Neural crest cell (in vitro differentiated cells): Measurements from ENCODE around the gene CLCN3. TPM values are rescaled to one million over a fixed set of nuclear protein-coding genes. Genes with fewer than 3 reads are reported as not detected.
A peak's percentile ranks its signal among the peaks of the same experiment; 100 is the strongest.

ENCODE experiments used
- DNase-seq: peaks from one replicate; pipeline ENCODE4 v3.0.0; 2021; ENCODE audit warnings: low read depth, mixed read lengths, low spot score
- H3K27ac Mint-ChIP-seq: one replicate; pipeline ENCODE4 v1.8.0; 2021; ENCODE audit warnings: mild to moderate bottlenecking, mixed read lengths; ENCODE audit not compliant: unreplicated experiment
- H3K27me3 Mint-ChIP-seq: 2 replicates; pipeline ENCODE4 v1.8.0; 2021; ENCODE audit warnings: low read depth, mild to moderate bottlenecking, mixed read lengths
- H3K36me3 Mint-ChIP-seq: 2 replicates; pipeline ENCODE4 v1.8.0; 2021; ENCODE audit warnings: low read depth, mild to moderate bottlenecking, mixed read lengths
- H3K4me1 Mint-ChIP-seq: 2 replicates; pipeline ENCODE4 v1.8.0; 2021; ENCODE audit warnings: mixed read lengths
- H3K4me3 Mint-ChIP-seq: one replicate; pipeline ENCODE4 v1.8.0; 2021; ENCODE audit warnings: mild to moderate bottlenecking, mixed read lengths
- H3K9me3 Mint-ChIP-seq: 2 replicates; pipeline ENCODE4 v1.8.0; 2021; ENCODE audit warnings: mixed read lengths
- total RNA-seq: library from RNA; stranded (reverse); gene quantifications from 2 replicates; pipeline ENCODE4 v1.2.1, GENCODE V29; 2021
- TF ChIP-seq, protein P1 (sequence below): fragments of 200-600 bp; sonication (generic); conservative IDR thresholded peaks from 2 replicates; pipeline ENCODE4 v1.5.0; 2021; ENCODE audit warnings: antibody characterized with exemption, mild to moderate bottlenecking

The CLCN3 gene
- total RNA-seq, 1 donor from 2014 or later, result 38.0 TPM

DNA sequence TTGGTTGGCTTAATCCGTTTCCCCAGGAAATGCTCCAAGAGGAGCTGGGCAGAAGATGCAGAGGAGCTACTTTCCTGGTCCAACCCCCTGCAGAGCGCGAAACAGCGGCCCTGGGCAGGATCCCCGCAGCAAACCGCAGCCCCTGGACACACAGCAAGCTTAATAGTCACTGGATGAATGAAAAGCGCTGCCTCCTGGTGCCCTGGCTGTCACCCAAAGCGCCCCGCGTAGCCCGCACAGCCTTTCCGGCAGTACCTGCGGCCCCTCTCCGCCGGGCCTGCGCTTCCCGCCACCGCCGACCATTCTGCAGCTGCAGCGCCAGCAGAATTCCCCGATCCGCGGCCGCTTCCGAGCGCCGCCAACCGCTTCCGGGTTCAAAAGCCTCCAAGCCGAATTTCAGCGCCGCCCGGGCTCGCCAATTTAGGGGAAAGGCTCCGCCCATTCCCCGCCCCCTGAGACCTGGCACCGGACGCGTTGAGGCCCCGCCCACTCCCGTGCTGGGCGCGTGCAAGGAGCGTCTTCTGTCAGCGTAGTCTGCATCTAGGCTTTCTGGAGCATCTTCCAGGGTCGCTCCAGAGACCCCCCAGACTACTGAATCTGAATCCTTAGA is 137.3 kb downstream of the CLCN3 start, which contains the start of gene HPF1:
Gene HPF1, minus strand, starts transcription at position 370 of the 610 bp plus-strand sequence. Its CDS starts 67 bp downstream, at position 303.
- peaks cover 24% of the 10 kb centered on the region for H3K4me1 Mint-ChIP-seq
- no peaks in the 10 kb centered on the region for H3K9me3 Mint-ChIP-seq
- peak; percentile 93 for DNase-seq
- TF ChIP-seq, protein P1, sequence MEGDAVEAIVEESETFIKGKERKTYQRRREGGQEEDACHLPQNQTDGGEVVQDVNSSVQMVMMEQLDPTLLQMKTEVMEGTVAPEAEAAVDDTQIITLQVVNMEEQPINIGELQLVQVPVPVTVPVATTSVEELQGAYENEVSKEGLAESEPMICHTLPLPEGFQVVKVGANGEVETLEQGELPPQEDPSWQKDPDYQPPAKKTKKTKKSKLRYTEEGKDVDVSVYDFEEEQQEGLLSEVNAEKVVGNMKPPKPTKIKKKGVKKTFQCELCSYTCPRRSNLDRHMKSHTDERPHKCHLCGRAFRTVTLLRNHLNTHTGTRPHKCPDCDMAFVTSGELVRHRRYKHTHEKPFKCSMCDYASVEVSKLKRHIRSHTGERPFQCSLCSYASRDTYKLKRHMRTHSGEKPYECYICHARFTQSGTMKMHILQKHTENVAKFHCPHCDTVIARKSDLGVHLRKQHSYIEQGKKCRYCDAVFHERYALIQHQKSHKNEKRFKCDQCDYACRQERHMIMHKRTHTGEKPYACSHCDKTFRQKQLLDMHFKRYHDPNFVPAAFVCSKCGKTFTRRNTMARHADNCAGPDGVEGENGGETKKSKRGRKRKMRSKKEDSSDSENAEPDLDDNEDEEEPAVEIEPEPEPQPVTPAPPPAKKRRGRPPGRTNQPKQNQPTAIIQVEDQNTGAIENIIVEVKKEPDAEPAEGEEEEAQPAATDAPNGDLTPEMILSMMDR, result no peak
- H3K27ac Mint-ChIP-seq, result peak within 1 kb of the TSS; percentile 74
- peak within 1 kb of the TSS; percentile 92 for H3K4me3 Mint-ChIP-seq
- peaks cover 10% of the 10 kb centered on the region for H3K27me3 Mint-ChIP-seq
- H3K36me3 Mint-ChIP-seq, result no peaks in the 10 kb centered on the region

DNA sequence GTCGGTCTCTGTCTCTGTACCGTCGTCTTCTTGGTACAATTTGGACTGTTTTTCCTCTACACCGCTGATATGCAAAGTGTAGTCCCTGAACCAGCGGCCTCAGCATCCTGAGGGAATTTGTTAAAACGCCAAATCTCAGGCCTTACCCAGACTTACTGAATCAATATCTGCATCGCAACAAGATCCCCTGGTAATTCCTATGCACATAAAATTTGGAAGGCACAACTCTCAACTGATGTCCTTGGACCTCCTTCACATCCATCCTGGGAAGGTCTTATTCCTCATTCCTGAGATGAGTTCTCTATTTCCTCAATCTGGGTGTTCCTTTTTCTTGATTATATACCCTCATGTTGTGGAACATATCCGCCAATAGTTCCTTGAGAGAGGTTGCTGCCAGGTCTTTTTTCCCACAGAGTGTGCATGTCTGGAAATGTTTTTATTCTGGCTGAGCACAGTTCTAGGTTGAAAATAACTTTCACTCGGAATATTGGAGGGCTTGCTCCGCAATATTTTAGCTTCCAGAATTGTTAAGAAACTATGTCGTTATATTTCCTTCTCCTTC is 138.1 kb downstream of the CLCN3 start:
- H3K27ac Mint-ChIP-seq, result no peak overlapping the region
- peaks cover 10% of the 10 kb centered on the region for H3K27me3 Mint-ChIP-seq
- H3K4me1 Mint-ChIP-seq, result peaks cover 24% of the 10 kb centered on the region
- DNase-seq, result no peak
- no peaks in the 10 kb centered on the region for H3K9me3 Mint-ChIP-seq
- H3K36me3 Mint-ChIP-seq, result no peaks in the 10 kb centered on the region
- H3K4me3 Mint-ChIP-seq, result peak overlapping the region; percentile 92
- TF ChIP-seq, protein P1, result no peak

DNA sequence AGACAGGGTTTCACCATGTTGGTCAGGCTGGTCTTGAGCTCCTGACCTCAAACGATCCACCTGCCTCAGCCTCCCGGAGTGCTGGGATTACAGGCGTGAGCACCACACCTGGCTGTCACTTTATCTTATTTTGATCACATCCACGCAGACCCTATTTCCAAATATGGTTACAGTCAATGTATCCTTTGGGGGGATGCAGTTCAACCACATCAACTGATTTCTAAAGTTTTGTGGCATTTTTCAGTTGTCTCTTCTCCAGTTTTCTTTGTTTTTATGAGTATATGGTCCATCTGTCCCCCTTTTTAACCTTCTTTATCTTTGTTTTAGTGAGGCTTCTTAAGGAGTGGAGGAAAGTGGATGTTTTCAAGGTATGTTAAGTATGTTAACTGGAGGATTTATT is 141.5 kb downstream of the CLCN3 start:
- H3K4me1 Mint-ChIP-seq, result peaks cover 12% of the 10 kb centered on the region
- no peak overlapping the region for H3K27ac Mint-ChIP-seq
- no peaks in the 10 kb centered on the region for H3K9me3 Mint-ChIP-seq
- peaks cover 10% of the 10 kb centered on the region for H3K27me3 Mint-ChIP-seq
- no peaks in the 10 kb centered on the region for H3K36me3 Mint-ChIP-seq
- peak overlapping the region; percentile 24 for H3K4me3 Mint-ChIP-seq
- no peak for DNase-seq
- TF ChIP-seq, protein P1, result no peak

DNA sequence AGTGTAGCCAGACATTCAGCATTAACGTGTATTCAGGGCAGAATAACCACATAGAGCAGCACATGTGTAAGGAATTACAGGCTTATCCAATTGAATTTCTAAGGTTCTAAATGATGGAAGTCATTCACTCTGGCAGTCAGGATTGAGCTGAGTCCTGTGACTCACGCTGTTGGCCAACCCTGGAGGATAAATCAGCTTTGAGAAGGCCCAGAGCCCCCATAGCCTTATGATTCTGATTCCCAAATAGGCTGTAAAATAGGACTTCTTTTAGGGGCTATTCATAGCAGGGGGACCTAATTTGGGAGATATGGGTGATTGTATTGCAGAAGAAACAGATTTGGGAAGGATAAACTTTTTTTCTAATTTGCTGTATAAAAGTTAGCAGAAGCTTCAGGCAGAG is 145.5 kb downstream of the CLCN3 start:
- H3K4me1 Mint-ChIP-seq, result no peaks in the 10 kb centered on the region
- TF ChIP-seq, protein P1, result no peak

DNA sequence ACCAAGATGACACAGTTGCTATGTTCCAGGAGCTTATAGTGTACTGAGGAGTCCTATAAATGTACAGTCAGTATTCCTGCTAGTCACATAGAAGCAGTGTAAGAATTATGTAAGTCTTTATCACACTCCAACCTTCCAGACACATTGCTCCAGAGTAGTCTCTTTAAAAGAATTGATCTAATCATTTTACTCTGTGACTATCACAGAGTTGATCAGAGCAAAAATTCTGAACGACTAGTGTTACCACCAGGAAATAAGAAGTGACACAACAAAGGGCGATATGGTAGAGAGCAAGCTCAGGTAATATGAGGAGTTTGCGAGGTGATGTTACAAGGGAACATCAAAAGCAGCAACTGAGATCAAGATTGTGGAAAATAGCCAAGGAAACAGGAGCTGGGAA is 146.4 kb downstream of the CLCN3 start:
- DNase-seq, result no peak
- Mint-ChIP-seq H3K9me3 (no peaks in the 10 kb centered on the region), H3K36me3 (no peaks in the 10 kb centered on the region), H3K27ac (no peak overlapping the region), H3K4me1 (no peaks in the 10 kb centered on the region), H3K4me3 (no peak overlapping the region), H3K27me3 (no peaks in the 10 kb centered on the region)
- TF ChIP-seq, protein P1, result no peak

More for the DNA sequence above, 145.5 kb downstream of the CLCN3 start:
- Mint-ChIP-seq H3K27ac (no peak overlapping the region), H3K36me3 (no peaks in the 10 kb centered on the region), H3K4me3 (no peak overlapping the region), H3K9me3 (no peaks in the 10 kb centered on the region), H3K27me3 (peaks cover 2% of the 10 kb centered on the region)
- no peak for DNase-seq
